Natural killer cell treated with Interleukin-12 subunit alpha and Interleukin-12 subunit beta and Interleukin-15 and Interleukin-18, amount 100 ng/mL, for 72 hours (primary cell): ENCODE measurements around the gene SH3YL1. TPM values are rescaled to one million over a fixed set of nuclear protein-coding genes. Genes with fewer than 3 reads are reported as not detected.

ENCODE experiments used
- ATAC-seq, 2 donors: fragments of 150-1000 bp; cut with Tn5 transposase in 1 of 2; sonication (Bioruptor Pico), chemical (Tn5 transposase) in 1 of 2; 2 replicates each; pipeline ENCODE4 v1.10.0; 2021
- DNase-seq: peaks from one replicate; pipeline ENCODE4 v3.0.0; 2022; ENCODE audit warnings: low spot score
- H3K27ac Mint-ChIP-seq, 2 donors: 1 replicate in 1 of 2; 2 replicates in 1 of 2; pipeline ENCODE4 v1.8.0; 2022; ENCODE audit warnings: mixed read lengths in 2 of 2, mild to moderate bottlenecking in 1 of 2, moderate library complexity in 1 of 2
- H3K27me3 Mint-ChIP-seq, 2 donors: 1 replicate in 1 of 2; 2 replicates in 1 of 2; pipeline ENCODE4 v1.8.0; 2022; ENCODE audit warnings: mixed read lengths in 2 of 2
- H3K36me3 Mint-ChIP-seq: one replicate; pipeline ENCODE4 v1.8.0; 2022; ENCODE audit warnings: mixed read lengths
- H3K4me1 Mint-ChIP-seq, 2 donors: 1 replicate in 1 of 2; 2 replicates in 1 of 2; pipeline ENCODE4 v1.8.0; 2022; ENCODE audit warnings: low read depth in 2 of 2, mixed read lengths in 2 of 2, mild to moderate bottlenecking in 1 of 2
- H3K4me3 Mint-ChIP-seq: one replicate; pipeline ENCODE4 v1.8.0; 2022; ENCODE audit warnings: mixed read lengths
- H3K9me3 Mint-ChIP-seq: 2 replicates; pipeline ENCODE4 v1.8.0; 2022; ENCODE audit warnings: mixed read lengths
- total RNA-seq, 2 donors: library from RNA; stranded (reverse); gene quantifications; one replicate each; pipeline ENCODE4 v1.2.3, GENCODE V29; 2022

SH3YL1 gene
- total RNA-seq, 2 donors from 2014 or later: 15.4 to 17.5 TPM

DNA sequence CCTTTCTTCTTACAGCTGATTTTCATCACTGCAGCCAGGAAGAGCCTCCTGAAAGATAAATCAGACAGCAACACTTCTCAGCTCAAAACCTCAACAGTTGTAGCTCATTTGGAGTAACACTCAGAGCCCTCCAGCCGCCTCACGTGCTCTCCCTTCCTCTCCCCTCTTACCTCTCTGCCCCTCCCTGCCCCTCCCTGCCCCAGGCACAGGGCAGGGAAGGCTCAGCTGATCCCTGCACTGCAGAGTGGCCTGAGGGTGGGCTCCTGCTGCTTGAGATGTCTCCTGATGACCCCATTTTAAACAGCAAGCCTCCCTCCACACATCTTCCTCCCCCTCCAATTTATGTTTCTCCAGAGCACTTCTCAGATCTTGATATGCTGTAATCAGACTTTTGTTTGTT lies 54.4 kb downstream of the SH3YL1 start:
- Mint-ChIP-seq H3K4me1 (peaks cover 27 to 29% of the 10 kb centered on the region in 2 donors), H3K27ac (no peak overlapping the region), H3K4me3 (no peak overlapping the region), H3K27me3 (peaks cover 3 to 5% of the 10 kb centered on the region in 2 donors), H3K36me3 (no peaks in the 10 kb centered on the region), H3K9me3 (no peaks in the 10 kb centered on the region)
- ATAC-seq (no peak), DNase-seq (no peak)

DNA sequence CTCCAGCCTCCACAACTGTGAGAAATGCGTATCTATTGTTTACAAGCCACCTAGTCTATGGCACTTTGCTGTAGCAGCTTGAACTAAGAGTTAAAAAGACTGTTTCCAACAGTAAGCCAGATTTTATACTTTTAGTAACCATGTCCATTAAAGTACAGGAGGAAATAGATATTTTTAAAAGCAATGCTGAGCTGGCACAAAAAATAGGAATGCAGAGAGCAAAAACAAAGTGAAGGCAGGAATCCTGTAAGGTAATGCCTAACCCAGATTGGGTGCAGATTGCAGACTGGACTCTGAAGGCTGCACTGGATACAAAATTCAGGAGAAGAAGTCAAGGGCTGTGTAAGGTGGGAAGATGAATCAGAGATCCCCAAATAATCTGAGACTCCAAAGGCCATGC lies 55.5 kb downstream of the SH3YL1 start:
- Mint-ChIP-seq H3K27me3 (peaks cover 3 to 5% of the 10 kb centered on the region in 2 donors), H3K4me3 (no peak overlapping the region), H3K4me1 (peaks cover 27 to 31% of the 10 kb centered on the region in 2 donors), H3K36me3 (no peaks in the 10 kb centered on the region), H3K27ac (peak overlapping the region; percentile 9 to 42), H3K9me3 (no peaks in the 10 kb centered on the region)
- no peak for ATAC-seq
- DNase-seq: no peak

DNA sequence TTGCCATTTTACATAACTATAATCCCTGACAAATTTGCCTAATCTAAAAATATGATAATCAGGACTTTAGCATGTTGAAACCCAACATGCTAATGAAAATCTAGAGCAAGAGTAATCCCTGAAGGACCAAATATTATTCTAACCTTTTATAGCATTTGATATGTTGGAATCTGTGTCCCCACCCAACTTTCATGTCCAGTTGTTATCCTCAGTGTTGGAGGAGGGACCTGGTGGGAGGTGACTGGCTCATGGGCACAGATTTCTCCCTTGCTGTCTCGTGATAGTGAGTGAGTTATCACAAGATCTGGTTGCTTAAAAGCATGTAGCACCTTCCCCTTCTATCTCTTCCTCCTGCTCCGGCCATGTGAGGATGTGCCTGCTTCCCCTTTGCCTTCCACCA lies 59.8 kb downstream of the SH3YL1 start:
- Mint-ChIP-seq H3K9me3 (no peaks in the 10 kb centered on the region), H3K27me3 (peaks cover 0 to 5% of the 10 kb centered on the region in 2 donors), H3K27ac (no peak overlapping the region), H3K36me3 (no peaks in the 10 kb centered on the region), H3K4me1 (peaks cover 20 to 33% of the 10 kb centered on the region in 2 donors), H3K4me3 (no peak overlapping the region)
- DNase-seq (no peak), ATAC-seq (no peak)

DNA sequence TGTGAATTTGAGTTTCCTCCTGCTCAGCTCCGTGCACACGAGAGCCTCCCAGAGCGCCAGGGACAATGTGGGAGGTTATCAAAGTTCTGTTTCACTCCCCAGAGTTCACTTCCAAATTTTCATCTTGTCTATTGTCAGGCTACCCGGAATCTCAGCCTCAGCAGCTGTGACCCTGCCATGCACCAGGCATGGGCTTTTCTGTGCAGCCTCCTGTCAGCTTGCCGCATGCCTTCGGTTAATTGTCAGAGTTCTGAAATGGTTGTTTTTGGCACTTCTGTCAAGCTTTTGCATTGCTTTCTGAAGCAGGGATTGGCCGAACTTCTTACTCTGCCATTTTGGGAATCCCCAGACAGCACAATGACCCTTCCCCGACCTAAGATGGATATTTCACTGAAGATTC lies 60.4 kb downstream of the SH3YL1 start:
- Mint-ChIP-seq H3K27me3 (peaks cover 0 to 5% of the 10 kb centered on the region in 2 donors), H3K9me3 (no peaks in the 10 kb centered on the region), H3K4me3 (no peak overlapping the region), H3K27ac (no peak overlapping the region), H3K4me1 (peaks cover 14 to 30% of the 10 kb centered on the region in 2 donors), H3K36me3 (no peaks in the 10 kb centered on the region)
- DNase-seq: no peak
- ATAC-seq: no peak

DNA sequence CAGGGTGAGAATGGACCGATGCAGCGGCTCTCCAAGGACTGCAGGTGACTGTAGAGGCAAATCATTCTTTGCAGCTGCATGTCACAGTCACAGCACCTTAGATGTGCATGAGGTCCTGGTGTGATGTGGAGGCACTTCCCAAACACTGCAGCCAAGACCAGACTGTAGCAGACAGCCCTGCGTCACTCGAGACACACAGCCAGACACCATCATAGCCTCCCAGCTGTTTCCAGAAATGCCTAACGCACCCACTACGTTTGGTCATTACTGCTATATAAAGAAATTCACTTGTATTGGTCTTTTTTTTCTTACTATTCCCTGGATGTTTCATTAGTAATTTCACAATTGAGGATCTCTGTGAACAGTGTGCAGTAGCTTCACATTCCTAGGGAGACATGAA lies 60.9 kb downstream of the SH3YL1 start:
- Mint-ChIP-seq H3K27ac (peak overlapping the region in 1 of 2 donors; percentile 3), H3K9me3 (no peaks in the 10 kb centered on the region), H3K4me3 (no peak overlapping the region), H3K27me3 (peaks cover 0 to 5% of the 10 kb centered on the region in 2 donors), H3K36me3 (no peaks in the 10 kb centered on the region), H3K4me1 (peaks cover 9 to 25% of the 10 kb centered on the region in 2 donors)
- ATAC-seq (no peak), DNase-seq (no peak)

DNA sequence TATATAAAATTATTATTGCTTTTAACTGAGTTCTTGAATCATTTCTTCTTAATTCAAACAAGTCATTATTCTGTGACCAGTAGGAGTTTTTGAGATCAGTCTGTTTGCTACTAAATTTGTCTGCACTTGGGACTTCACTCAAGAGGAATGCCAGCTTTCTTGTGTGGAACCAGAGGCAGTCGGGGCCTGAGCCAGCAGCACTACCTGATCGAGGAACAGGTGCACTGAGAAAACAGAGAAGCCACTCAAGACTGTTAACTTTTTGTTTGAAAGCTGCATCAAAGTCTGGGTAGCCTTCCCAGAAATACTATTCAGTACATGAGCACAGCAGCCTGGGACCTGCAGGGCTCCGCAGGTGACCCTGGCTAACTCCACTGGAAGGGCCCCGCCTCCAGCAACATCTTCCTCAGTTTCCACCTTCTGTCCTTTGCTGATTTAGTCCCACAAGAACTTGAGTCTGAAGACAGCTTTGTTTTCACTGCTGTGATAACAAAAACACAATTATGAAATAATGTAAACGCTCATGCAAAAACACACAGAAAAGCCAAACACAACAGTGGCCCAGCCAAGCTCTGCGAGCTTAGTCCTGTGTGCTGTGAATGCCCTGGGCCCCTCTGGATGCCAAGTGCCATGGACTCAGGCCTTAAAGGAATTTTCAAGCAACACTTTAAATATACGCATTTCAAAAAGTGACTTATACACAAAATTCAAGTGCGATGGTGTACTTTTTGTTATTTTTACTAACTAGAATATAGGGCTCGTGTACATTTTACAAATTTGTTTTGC lies 62.0 kb downstream of the SH3YL1 start:
- no peak overlapping the region for H3K4me3 Mint-ChIP-seq
- DNase-seq (no peak), ATAC-seq (no peak)
- H3K36me3 Mint-ChIP-seq: no peaks in the 10 kb centered on the region
- H3K9me3 Mint-ChIP-seq: no peaks in the 10 kb centered on the region
- peak overlapping the region in 1 of 2 donors; percentile 3 for H3K27ac Mint-ChIP-seq
- peaks cover 6 to 21% of the 10 kb centered on the region in 2 donors for H3K4me1 Mint-ChIP-seq
- peaks cover 0 to 5% of the 10 kb centered on the region in 2 donors for H3K27me3 Mint-ChIP-seq

DNA sequence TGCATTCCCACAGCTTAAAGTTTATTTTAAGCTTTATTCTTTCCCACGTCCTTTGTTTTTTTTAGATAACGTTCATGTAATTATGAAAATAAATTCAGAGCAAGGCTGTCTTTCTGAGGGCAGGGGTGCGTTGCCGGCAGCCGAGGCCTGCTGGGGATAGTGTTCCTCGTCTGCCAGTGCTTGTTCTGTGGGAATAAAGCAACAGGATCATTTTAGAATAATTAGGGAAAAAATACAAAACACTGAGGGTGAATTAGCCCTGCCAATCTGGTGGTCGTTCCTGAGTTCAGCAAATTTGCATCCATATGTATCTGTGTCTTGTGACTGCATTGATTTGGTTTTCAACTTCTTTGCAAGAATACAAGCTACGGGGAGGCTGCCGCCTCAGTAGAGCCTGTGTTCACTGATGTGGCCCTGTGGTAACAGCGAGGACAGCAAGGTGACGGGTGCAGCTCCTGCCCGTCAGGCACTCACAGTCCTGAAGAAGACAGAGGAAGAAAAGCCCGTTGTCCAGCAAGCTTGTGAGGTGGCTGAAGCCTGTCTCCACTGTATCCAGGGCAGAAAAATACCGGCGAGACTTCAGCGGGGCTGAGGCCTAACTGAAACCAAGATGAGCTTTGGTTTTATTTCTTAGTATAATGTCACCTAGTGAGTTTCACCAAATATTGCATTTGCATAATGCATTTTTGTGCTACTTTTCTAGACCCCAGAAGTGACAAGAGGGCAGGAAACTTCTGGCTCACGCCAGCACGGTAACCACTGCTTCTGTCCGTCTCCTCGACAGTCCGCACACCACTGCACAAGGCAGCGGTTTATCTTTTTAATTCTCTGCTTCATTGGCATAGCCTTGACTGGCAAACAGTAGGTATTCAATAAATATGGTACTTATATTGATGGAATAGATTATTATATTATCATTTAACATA lies 64.5 kb downstream of the SH3YL1 start:
- DNase-seq (no peak), ATAC-seq (peak in 1 of 2 donors; percentile 56)
- Mint-ChIP-seq H3K4me1 (peaks cover 18 to 39% of the 10 kb centered on the region in 2 donors), H3K27ac (no peak overlapping the region), H3K27me3 (peaks cover 0 to 5% of the 10 kb centered on the region in 2 donors), H3K36me3 (no peaks in the 10 kb centered on the region), H3K4me3 (no peak overlapping the region), H3K9me3 (no peaks in the 10 kb centered on the region)

DNA sequence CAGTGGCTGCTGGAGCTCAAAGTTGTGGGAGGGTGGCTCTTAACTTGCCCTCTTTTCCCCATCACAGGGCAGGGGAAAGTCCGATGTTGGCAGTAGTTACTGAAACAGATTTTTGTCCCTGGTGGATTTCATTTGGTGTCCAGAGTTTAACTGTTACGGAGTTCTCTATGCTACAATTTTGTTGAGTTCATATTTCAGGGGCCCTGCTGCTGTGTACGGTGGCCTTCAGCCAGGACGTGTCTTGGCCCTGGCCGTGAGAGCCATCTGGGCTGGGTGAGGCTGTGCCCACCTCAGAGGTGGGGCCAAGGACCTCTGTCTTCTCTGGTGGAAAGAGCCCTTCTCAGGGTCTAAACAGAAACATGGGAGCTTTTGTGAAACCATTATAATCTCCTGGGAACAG lies 67.4 kb downstream of the SH3YL1 start:
- ATAC-seq (no peak), DNase-seq (no peak)
- H3K36me3 Mint-ChIP-seq: no peaks in the 10 kb centered on the region
- H3K27me3 Mint-ChIP-seq: no peaks in the 10 kb centered on the region
- peaks cover 30 to 46% of the 10 kb centered on the region in 2 donors for H3K4me1 Mint-ChIP-seq
- no peak overlapping the region for H3K4me3 Mint-ChIP-seq
- H3K9me3 Mint-ChIP-seq: no peaks in the 10 kb centered on the region
- H3K27ac Mint-ChIP-seq: peak overlapping the region in 1 of 2 donors; percentile 4

DNA sequence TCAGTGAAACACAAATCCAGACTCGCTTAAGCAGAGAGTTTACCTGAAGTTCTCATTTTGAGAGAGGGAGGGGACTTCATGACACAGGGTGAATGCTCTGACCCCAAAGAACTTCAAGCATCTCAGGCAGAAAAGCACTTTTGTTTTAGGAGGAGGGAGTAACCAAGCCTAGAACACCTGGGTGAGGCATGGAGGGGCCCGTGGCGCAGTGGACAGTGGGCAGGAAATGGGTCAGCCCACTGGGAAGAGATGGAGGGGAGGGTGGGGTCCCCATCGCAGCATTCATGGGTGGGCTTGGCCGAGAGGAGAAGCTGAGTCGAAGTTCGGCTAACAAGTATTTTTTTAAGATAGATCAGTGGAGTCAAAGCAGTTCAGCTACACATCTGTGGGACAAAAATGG lies 67.9 kb downstream of the SH3YL1 start:
- H3K4me1 Mint-ChIP-seq: peaks cover 30 to 42% of the 10 kb centered on the region in 2 donors
- H3K4me3 Mint-ChIP-seq: peak overlapping the region; percentile 17
- ATAC-seq (no peak), DNase-seq (no peak)
- no peaks in the 10 kb centered on the region for H3K36me3 Mint-ChIP-seq
- peak overlapping the region; percentile 4 to 50 for H3K27ac Mint-ChIP-seq
- H3K9me3 Mint-ChIP-seq: no peaks in the 10 kb centered on the region
- no peaks in the 10 kb centered on the region for H3K27me3 Mint-ChIP-seq

DNA sequence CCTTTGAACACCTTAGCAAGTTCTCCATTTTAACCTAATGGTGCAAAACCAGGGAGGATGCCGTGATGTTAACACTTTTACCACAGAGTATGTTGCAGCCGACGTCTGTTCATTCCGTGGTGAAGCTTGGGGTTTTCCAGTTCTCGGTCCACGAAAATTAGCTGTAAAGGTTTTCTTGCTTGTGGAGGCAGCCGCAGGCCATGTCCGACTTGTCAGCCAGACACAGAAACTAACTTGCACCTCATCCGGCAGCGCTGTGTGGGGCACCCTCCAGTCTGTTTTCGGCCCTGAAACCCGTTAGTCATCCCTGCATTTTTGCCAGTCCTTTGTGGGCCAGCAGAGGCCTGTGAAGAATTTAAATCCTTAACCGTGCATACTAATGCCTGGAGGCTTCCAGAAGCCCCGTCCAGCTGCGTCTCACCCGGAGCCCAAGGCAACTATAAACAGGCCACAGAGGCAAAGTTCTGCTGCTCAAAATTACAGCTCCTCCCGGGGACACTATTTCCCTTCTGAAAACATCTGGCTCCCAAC lies 70.6 kb downstream of the SH3YL1 start:
- Mint-ChIP-seq H3K27me3 (peaks cover 0 to 3% of the 10 kb centered on the region in 2 donors), H3K4me1 (peaks cover 30 to 43% of the 10 kb centered on the region in 2 donors), H3K36me3 (peaks cover 7% of the 10 kb centered on the region), H3K27ac (peak overlapping the region; percentile 72 to 77), H3K4me3 (peak overlapping the region; percentile 61), H3K9me3 (peaks cover 3% of the 10 kb centered on the region)
- ATAC-seq (peak; percentile 97), DNase-seq (peak; percentile 89)

DNA sequence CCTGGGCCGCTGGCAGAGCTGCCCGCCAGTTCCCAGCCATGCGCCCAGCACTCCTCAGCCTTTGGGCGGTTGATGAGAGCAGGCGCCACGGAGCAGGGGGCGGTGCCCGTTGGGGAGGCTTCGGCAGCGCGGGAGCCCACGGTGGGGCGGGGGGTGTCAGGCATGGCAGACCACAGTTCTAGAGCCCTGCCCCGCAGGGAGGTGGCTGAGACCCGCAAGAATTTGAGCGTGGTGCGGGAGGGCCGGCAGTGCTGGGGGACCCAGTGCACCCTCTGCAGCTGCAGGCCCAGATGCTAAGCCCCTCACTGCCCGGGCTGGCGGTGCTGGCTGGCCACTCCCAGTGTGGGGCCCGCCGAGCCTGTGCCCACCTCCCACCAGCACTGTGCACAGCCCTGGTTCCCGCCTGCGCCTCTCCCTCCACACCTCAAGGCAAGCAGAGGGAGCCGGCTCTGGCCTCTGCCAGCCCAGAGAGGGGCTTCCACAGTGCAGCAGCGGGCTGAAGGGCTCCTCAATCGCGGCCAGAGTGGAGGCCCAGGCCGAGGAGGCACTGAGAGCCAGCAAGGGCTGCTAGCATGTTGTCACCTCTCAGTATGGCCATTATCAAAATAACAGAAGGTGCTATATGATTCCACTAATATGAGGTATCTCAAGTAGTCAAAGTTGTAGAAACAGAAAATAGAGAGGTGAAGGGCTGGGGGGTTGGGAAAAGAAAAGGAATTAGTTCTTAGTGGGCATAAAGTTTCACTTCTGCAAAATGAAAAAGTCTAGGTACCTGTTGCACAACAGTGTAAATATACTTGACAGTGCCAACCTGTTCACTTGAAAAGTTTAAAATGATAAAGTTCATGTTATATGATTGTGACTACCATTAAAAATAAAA lies 72.3 kb downstream of the SH3YL1 start:
- Mint-ChIP-seq H3K9me3 (peaks cover 8% of the 10 kb centered on the region), H3K4me3 (no peak overlapping the region), H3K27me3 (peaks cover 0 to 3% of the 10 kb centered on the region in 2 donors), H3K36me3 (peaks cover 17% of the 10 kb centered on the region), H3K27ac (no peak overlapping the region), H3K4me1 (peaks cover 30 to 45% of the 10 kb centered on the region in 2 donors)
- ATAC-seq (no peak), DNase-seq (no peak)

DNA sequence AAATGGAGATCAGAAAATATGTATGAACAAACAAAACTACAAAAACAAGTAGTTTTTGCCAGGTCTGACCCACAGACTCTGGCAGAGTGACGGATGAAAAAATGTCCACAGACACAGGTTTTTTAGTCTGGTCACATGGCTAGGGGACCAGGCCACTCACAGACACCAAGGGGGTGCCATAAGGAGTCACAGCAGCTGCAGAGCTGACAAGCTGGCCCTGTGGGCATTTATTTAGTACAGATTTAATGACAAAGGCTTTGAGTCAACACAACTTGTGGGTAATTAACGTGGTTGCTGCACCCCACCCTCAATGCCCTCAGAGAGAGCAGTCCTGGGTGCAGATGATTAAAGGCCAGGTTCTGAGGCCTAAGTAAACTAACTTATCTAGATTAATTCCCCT lies 76.0 kb downstream of the SH3YL1 start:
- Mint-ChIP-seq H3K9me3 (peaks cover 8% of the 10 kb centered on the region), H3K27me3 (peaks cover 0 to 7% of the 10 kb centered on the region in 2 donors), H3K36me3 (peaks cover 37% of the 10 kb centered on the region), H3K27ac (no peak overlapping the region), H3K4me3 (no peak overlapping the region), H3K4me1 (peaks cover 17 to 23% of the 10 kb centered on the region in 2 donors)
- ATAC-seq: no peak
- no peak for DNase-seq

DNA sequence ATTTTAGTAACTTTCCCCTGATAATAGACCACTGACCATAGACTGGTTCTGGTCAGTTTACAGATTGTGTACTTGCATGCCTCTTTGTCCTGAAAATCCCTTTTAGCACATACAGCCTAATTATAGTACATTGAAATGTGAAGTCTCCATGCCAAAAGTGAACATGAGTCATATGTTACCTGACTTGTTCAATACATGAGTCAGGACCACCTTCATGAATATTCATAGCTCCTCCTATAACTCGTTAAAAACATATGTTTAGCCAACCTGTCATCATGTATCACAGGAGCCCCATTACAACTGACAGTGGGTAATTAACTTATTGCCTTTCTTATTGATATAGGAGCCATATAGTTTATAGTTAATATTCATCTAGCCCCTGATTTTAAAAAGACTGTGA lies 78.6 kb downstream of the SH3YL1 start:
- Mint-ChIP-seq H3K4me3 (no peak overlapping the region), H3K27ac (no peak overlapping the region), H3K9me3 (peaks cover 8% of the 10 kb centered on the region), H3K4me1 (peaks cover 12 to 23% of the 10 kb centered on the region in 2 donors), H3K36me3 (peaks cover 37% of the 10 kb centered on the region), H3K27me3 (peaks cover 0 to 7% of the 10 kb centered on the region in 2 donors)
- no peak for DNase-seq
- ATAC-seq: no peak
